Articular chondrocyte of knee joint (primary cell): ENCODE data around the gene MDP1. TPM values are rescaled to one million over a fixed set of nuclear protein-coding genes. Genes with fewer than 3 reads are reported as not detected.

ENCODE experiments used
- small RNA-seq: library from RNA; depleted of rRNA; stranded (forward); fragments of <200 nt; gene quantifications from one replicate; pipeline ENCODE3, GENCODE V24; 2012
- total RNA-seq: library from RNA; depleted of rRNA; stranded (reverse); fragments of >200 nt; gene quantifications from 2 replicates; pipeline ENCODE4 v1.2.3, GENCODE V29; 2012

MDP1 gene
- total RNA-seq, result 18.8 and 21.6 TPM in 2 replicates

GRCh38 chr14:24215495-24216344 lies at the start of gene MDP1:
Gene MDP1, minus strand, starts transcription at chr14:24216066. Its CDS starts 111 bp downstream, at chr14:24215955.

DNA sequence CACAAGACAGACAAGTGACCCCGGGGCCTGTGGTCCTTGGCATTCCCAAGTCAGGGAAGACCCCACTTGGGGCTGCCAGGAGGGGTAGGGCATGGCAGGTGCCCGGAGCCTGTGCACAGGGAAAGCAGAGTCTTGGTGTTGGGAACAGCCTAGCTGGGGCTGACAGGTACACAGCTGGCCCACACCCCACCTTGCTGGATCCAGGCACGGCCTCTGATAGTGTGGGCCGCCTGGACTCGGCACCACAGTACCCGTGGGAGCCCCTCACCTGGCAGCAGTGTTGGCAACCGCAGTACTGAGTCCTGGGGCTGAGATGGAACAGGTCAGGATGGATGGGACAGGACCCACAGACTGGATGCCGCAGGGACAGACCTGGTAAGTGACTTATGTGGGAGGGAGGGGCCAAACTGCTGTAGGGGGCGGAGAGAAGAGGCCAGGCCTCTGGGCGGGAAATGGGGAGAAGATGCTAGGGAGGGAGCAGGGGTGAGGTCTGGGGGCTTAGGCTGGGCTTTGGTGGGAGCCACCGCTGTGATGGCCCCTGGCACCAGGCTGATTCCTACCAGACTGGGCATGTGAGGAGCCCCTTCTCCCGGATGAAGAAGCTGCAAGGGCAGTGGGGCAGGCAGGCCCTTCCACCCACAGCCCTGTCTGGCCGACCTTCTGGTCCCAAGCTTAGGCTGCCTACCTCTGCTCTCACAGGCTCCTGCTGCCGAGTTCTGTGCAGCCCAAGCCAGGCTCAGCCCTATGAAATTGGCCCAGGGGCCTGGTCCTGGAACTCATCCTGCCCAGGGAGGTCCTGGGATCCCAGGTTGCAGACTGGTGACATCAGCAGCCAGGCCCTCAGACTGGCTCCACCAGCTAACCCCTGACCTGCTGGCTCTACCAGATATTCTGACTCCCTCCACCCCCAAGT lies 47.2 kb upstream of the MDP1 start, which contains the start of gene TGM1:
Gene TGM1, minus strand, starts transcription at position 357 of the 913 bp plus-strand sequence. CDS start 825 bp downstream, outside the sequence.

DNA sequence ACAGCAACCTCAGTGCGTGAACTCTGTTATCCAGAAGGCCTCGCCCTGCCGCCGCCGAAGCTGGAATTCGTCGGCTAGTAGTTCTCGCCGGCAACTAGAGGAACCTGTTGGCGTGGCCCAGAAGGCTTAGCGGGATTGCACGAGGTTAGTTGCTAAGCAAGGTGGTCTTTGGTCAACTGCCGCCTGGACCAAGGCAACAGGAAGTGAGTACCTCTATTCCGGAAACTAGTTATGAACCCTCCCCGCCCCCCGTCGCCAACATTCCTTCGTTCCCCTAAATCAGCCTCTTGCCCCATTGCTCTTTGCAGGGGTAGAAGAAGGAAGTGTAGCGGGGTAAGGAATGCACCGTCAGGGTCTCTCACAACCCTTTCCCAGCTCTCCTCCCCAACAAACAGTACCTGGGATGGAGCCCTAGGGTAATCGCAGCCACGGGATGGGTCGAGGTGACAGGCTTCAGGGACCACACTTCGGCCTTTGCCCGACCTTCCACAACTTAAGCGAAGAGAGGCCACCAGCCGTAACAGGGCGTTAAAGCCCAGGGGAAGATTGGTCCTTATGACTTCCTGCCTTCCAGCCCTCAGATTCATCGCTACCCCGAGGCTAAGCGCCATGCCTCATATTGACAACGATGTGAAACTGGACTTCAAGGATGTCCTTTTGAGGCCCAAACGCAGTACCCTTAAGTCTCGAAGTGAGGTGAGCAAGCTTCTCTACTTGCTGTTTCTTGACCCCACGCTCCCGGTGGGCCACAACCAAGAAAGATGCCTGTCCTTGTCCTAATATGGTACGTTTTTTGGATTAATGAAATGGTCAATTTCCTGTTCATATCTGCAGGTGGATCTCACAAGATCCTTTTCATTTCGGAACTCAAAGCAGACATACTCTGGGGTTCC lies 17.0 kb upstream of the MDP1 start, which contains the start of gene GMPR2:
Gene GMPR2, plus strand, starts transcription at position 285 of the 893 bp plus-strand sequence. Its CDS starts 325 bp downstream, at position 610.

DNA sequence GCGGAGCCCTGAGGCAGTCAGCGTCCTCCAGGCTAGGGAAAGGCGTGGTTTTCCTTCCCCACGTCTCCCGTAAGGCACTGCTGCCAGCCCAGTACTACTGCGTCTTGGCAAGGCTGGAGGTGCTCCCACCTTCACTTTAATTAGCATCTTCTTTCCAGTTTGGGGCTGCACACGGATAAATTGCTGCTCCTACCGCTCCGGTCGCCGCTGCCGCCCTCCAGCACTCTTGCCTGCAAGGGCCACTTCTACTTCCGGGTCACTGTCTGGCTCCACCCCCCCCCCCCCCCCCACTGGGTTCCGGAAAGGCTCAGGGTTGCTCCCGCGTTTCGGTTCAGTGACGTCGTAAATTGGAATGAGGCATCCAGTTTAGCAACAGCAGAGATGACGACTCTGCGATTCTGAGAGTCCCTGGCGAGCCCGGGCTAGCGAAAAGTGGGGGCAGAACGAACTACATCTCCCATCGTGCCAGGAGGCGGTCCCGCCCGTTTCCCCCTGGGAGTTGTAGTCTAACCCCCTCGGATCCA lies 16.3 kb upstream of the MDP1 start, which contains the start of gene NEDD8:
Gene NEDD8, minus strand, starts transcription at position 247 of the 524 bp plus-strand sequence. Its CDS starts 100 bp downstream, at position 147.

DNA sequence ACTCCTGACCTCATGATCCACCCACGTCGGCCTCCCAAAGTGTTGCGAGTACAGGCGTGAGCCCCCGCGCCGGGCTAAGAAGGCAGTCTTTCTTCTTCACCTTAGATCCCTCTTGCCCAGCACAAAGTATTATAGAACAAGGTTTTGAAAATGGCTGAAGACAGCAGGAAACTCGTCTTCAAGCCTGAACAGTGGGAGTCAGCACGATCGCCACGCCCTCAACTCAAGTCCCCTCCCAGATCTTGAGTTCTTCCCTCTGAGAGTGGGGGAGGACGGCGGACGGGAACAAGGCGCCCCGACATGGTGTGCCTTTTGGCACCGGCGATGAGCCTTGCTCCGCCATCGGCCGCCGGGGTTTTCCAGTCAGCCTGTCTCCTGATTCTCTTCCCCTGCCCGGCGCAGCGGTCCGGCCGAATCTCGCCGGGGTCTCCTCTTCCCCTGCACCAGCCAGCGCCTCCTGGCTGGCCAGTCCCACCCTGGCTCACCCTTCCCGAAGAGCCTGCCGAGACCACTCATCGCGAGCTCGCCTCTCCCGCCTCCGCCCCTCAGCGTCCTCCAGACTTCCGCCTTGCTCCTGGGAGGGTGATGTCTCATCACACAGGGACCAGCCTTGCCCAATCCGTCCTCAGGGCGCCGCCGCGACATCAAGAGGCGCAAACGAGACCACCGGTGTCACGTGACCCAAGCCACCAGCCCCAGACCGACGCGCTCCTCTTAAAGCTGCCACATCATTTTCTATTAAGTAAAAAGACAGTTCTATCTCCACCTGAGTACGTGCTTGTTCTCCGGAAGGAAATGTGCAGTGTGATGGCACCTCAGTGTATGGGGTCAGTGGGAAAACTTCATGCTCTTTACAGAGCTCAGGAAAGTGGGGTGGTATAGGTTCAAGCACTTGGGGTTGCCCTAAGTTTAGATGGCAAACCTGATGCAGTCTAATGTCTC lies 2.7 kb downstream of the MDP1 start, which contains the start of gene CHMP4A:
Gene CHMP4A, minus strand, starts transcription at position 565 of the 942 bp plus-strand sequence. Its CDS starts 49 bp downstream, at position 516.

GRCh38 chr14:24195186-24196070 lies 20.4 kb downstream of the MDP1 start, which contains the start of gene TM9SF1:
Gene TM9SF1, minus strand, starts transcription at chr14:24195441. Its CDS starts 422 bp downstream, at chr14:24195019.

GRCh38 chr14:24188251-24189058 lies 27.4 kb downstream of the MDP1 start, which contains the start of gene IPO4:
Gene IPO4, minus strand, starts transcription at chr14:24188816. Its CDS starts 29 bp downstream, at chr14:24188787.

DNA sequence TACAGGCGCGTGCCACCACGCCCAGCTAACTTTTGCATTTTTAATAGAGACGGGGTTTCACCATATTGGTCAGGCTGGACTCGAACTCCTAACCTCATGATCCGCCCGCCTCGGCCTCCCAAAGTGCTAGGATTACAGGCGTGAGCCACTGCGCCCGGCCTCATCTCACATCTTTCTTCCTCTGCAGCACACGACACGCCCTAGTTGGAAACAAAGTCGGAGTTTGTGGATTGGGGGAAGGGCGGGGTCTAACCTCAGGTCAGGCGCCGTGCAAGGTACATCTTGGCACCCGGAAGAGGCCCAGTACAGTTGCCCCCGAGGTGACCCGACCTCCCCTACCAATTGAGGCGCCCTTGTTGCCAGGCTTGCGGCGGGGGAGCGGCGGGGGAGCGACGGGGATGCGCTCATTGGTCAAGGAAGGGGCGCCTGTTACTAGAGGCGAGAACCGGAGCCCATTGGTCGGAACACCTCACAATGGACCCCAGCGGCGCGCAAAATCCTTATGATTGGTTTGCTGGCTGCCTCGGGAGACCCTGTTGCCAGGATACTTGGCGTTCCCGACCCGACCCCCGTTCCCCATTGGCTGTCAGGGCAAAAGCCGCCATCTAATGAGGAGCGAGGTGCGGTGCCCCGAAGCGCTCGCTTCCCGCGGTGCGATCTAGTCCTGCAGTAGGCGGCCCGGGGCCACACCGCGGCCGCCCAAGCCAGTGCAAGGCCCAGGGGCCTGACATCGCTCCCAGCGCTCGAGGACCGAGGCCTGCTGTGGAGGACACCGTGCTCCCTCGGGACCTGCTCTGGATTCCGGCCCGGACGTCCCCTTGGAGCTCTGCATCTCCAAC lies 44.2 kb downstream of the MDP1 start, which contains the start of gene REC8:
Gene REC8, plus strand, starts transcription at position 659 of the 839 bp plus-strand sequence. CDS start 473 bp downstream, outside the sequence.

Small RNA genes within 50 kb of the gene (small RNA-seq; reads per million reads assigned to genes)
- not detected for gene AL136295.4
- gene CHMP4A, result not detected
- not detected for gene IPO4
- not detected for gene IRF9
- gene MDP1, result not detected

Other genes with a start within 250 kb of the MDP1 start
- 9.3 and 12.0 TPM in 2 replicates for gene DHRS4L2, start 227.1 kb downstream of the MDP1 start, total RNA-seq
- 0.22 and 0.52 TPM in 2 replicates for gene CARMIL3, start 164.1 kb downstream of the MDP1 start, total RNA-seq
- gene CPNE6, start 144.5 kb downstream of the MDP1 start, total RNA-seq, result under 0.01 TPM in 1 of 2 replicates, not detected in the other
- 26.2 and 33.6 TPM in 2 replicates for gene PCK2, start 121.8 kb downstream of the MDP1 start, total RNA-seq
- gene DCAF11, start 101.3 kb downstream of the MDP1 start, total RNA-seq, result 53.7 and 56.6 TPM in 2 replicates
- 0.76 and 1.4 TPM in 2 replicates for gene NRL, start 101.1 kb downstream of the MDP1 start, total RNA-seq
- 0.26 and 0.32 TPM in 2 replicates for gene FITM1, start 85.4 kb downstream of the MDP1 start, total RNA-seq
- gene PSME1, start 79.9 kb downstream of the MDP1 start, total RNA-seq, result 104 and 119 TPM in 2 replicates
- gene EMC9, start 74.5 kb downstream of the MDP1 start, total RNA-seq, result 9.5 and 11.9 TPM in 2 replicates
- gene PSME2, start 69.5 kb downstream of the MDP1 start, total RNA-seq, result 73.3 and 80.2 TPM in 2 replicates
- gene RNF31, start 68.6 kb downstream of the MDP1 start, total RNA-seq, result 28.9 and 37.8 TPM in 2 replicates
- gene IRF9, start 54.8 kb downstream of the MDP1 start, total RNA-seq, result 76.1 and 78.0 TPM in 2 replicates
- gene REC8, start 44.0 kb downstream of the MDP1 start, total RNA-seq, result 1.3 and 1.8 TPM in 2 replicates
- gene IPO4, start 27.2 kb downstream of the MDP1 start, total RNA-seq, result 33.1 and 35.9 TPM in 2 replicates
- 71.9 and 83.6 TPM in 2 replicates for gene TM9SF1, start 20.6 kb downstream of the MDP1 start, total RNA-seq
- gene TSSK4, start 10.4 kb downstream of the MDP1 start, total RNA-seq, result 0.13 and 0.43 TPM in 2 replicates
- 35.3 and 35.8 TPM in 2 replicates for gene CHMP4A, start 2.6 kb downstream of the MDP1 start, total RNA-seq
- 104 and 115 TPM in 2 replicates for gene NEDD8, start 16.3 kb upstream of the MDP1 start, total RNA-seq
- gene GMPR2, start 16.9 kb upstream of the MDP1 start, total RNA-seq, result 80.2 and 87.7 TPM in 2 replicates
- 44.1 and 50.3 TPM in 2 replicates for gene TINF2, start 26.6 kb upstream of the MDP1 start, total RNA-seq
- gene TGM1, start 47.1 kb upstream of the MDP1 start, total RNA-seq, result 1.1 and 1.6 TPM in 2 replicates
- 14.9 and 17.9 TPM in 2 replicates for gene RABGGTA, start 55.5 kb upstream of the MDP1 start, total RNA-seq
- gene DHRS1, start 83.7 kb upstream of the MDP1 start, total RNA-seq, result 11.9 and 12.6 TPM in 2 replicates
- gene NOP9, start 83.8 kb upstream of the MDP1 start, total RNA-seq, result 15.8 and 17.8 TPM in 2 replicates
- gene CIDEB, start 91.9 kb upstream of the MDP1 start, total RNA-seq, result 6.4 and 7.2 TPM in 2 replicates
- 3.5 and 5.5 TPM in 2 replicates for gene LTB4R2, start 94.1 kb upstream of the MDP1 start, total RNA-seq
- gene LTB4R, start 95.4 kb upstream of the MDP1 start, total RNA-seq, result 1.9 and 2.4 TPM in 2 replicates
- gene ADCY4, start 119.0 kb upstream of the MDP1 start, total RNA-seq, result 99.4 and 106 TPM in 2 replicates
- gene RIPK3, start 123.9 kb upstream of the MDP1 start, total RNA-seq, result 180 and 256 TPM in 2 replicates
- gene NFATC4, start 152.1 kb upstream of the MDP1 start, total RNA-seq, result 202 and 302 TPM in 2 replicates
- gene NYNRIN, start 182.9 kb upstream of the MDP1 start, total RNA-seq, result 14.0 and 14.4 TPM in 2 replicates
- gene CBLN3, start 213.6 kb upstream of the MDP1 start, total RNA-seq, result 6.1 and 7.5 TPM in 2 replicates
- gene KHNYN, start 213.9 kb upstream of the MDP1 start, total RNA-seq, result 51.0 and 53.6 TPM in 2 replicates
- 13.4 and 15.2 TPM in 2 replicates for gene SDR39U1, start 226.7 kb upstream of the MDP1 start, total RNA-seq